CD14-positive monocyte (primary cell): ENCODE data around the gene CLC. TPM values are rescaled to one million over a fixed set of nuclear protein-coding genes. Genes with fewer than 3 reads are reported as not detected.

Experiments used
- DNase-seq, 3 donors: peaks; one replicate each; pipeline ENCODE4 v3.0.0-alpha.2; 2011 to 2022
- H2AFZ ChIP-seq: 2 replicates; pipeline ENCODE4 v1.6.0; 2012; ENCODE audit warnings: mild to moderate bottlenecking, low read depth, low read length, inconsistent platforms; ENCODE audit not compliant: insufficient read depth, poor library complexity, severe bottlenecking
- H3K27ac ChIP-seq, 2 donors: 1 replicate in 1 of 2; 2 replicates in 1 of 2; pipeline ENCODE4 v1.5.1; 2012 to 2013; ENCODE audit warnings: low read length in 2 of 2, control low read depth in 1 of 2, inconsistent platforms in 1 of 2, low read depth in 1 of 2, mild to moderate bottlenecking in 1 of 2
- H3K27me3 ChIP-seq, 2 donors: one replicate each; pipeline versions ENCODE4 v1.6.0 to v1.6.1; 2011 to 2013; ENCODE audit warnings: low read length in 2 of 2; ENCODE audit not compliant: control insufficient read depth in 2 of 2, insufficient read depth in 2 of 2
- H3K36me3 ChIP-seq, 2 donors: replicated peaks in 1 of 2; 1 replicate in 1 of 2; 2 replicates in 1 of 2; pipeline versions ENCODE4 v1.5.1 to v1.6.1; 2012 to 2013; ENCODE audit warnings: low read length in 2 of 2, control low read depth in 1 of 2, inconsistent platforms in 1 of 2, mild to moderate bottlenecking in 1 of 2; ENCODE audit not compliant: insufficient read depth in 2 of 2, control insufficient read depth in 1 of 2
- H3K4me1 ChIP-seq, 2 donors: 1 replicate in 1 of 2; 2 replicates in 1 of 2; pipeline versions ENCODE4 v1.5.1 to v1.6.1; 2012 to 2013; ENCODE audit warnings: low read length in 2 of 2, control low read depth in 1 of 2, inconsistent platforms in 1 of 2, mild to moderate bottlenecking in 1 of 2, moderate library complexity in 1 of 2; ENCODE audit not compliant: insufficient read depth in 2 of 2, control insufficient read depth in 1 of 2
- H3K4me2 ChIP-seq: replicated peaks from 2 replicates; pipeline ENCODE3; 2012; ENCODE audit warnings: low read length, moderate library complexity, mild to moderate bottlenecking; ENCODE audit not compliant: poor library complexity, severe bottlenecking; ENCODE audit errors: extremely low read depth
- H3K4me3 ChIP-seq, 3 experiments: fragments of 200-600 bp in 1 of 3; sonication (generic) in 1 of 3; replicated peaks in 1 of 3; 1 replicate in 2 of 3; 2 replicates in 1 of 3; pipeline ENCODE4 v1.5.1; 2011 to 2013; ENCODE audit warnings: low read length in 3 of 3, mild to moderate bottlenecking in 3 of 3, control low read depth in 2 of 3, low read depth in 2 of 3, inconsistent platforms in 1 of 3, moderate library complexity in 1 of 3
- H3K79me2 ChIP-seq: 2 replicates; pipeline ENCODE4 v1.6.0; 2012; ENCODE audit warnings: mild to moderate bottlenecking, control low read depth, inconsistent platforms, low read length, moderate library complexity; ENCODE audit not compliant: insufficient read depth
- H3K9ac ChIP-seq: 2 replicates; pipeline ENCODE4 v1.6.0; 2017; ENCODE audit warnings: low read length, mild to moderate bottlenecking; ENCODE audit not compliant: insufficient read depth, poor library complexity, severe bottlenecking
- H3K9me3 ChIP-seq, 2 donors: replicated peaks in 1 of 2; 1 replicate in 1 of 2; 2 replicates in 1 of 2; pipeline versions ENCODE4 v1.5.1 to v1.6.1; 2012 to 2013; ENCODE audit warnings: low read length in 2 of 2, control low read depth in 1 of 2; ENCODE audit not compliant: control insufficient read depth in 1 of 2, insufficient read depth in 1 of 2
- H4K20me1 ChIP-seq: 2 replicates; pipeline ENCODE4 v1.6.0; 2012; ENCODE audit warnings: mild to moderate bottlenecking, low read length, control low read depth, moderate library complexity; ENCODE audit not compliant: insufficient read depth
- H3K27ac Mint-ChIP-seq, 7 donors: one replicate each; pipeline ENCODE4 v1.8.0; 2020; ENCODE audit warnings: mild to moderate bottlenecking in 7 of 7, mixed read lengths in 7 of 7, moderate library complexity in 6 of 7, inconsistent platforms in 2 of 7
- H3K27me3 Mint-ChIP-seq, 3 donors: one replicate each; pipeline ENCODE4 v1.8.0; 2021 to 2022; ENCODE audit warnings: low read depth in 3 of 3, mild to moderate bottlenecking in 3 of 3, mixed read lengths in 3 of 3, moderate library complexity in 3 of 3, inconsistent platforms in 1 of 3
- H3K36me3 Mint-ChIP-seq, 2 donors: one replicate each; pipeline ENCODE4 v1.8.0; 2020; ENCODE audit warnings: mixed read lengths in 2 of 2, inconsistent platforms in 1 of 2, mild to moderate bottlenecking in 1 of 2
- H3K4me1 Mint-ChIP-seq: one replicate; pipeline ENCODE4 v1.8.0; 2020; ENCODE audit warnings: mild to moderate bottlenecking, mixed read lengths
- H3K4me3 Mint-ChIP-seq, 2 donors: one replicate each; pipeline ENCODE4 v1.8.0; 2020; ENCODE audit warnings: mild to moderate bottlenecking in 2 of 2, mixed read lengths in 2 of 2, moderate library complexity in 1 of 2
- H3K9me3 Mint-ChIP-seq, 7 donors: one replicate each; pipeline ENCODE4 v1.8.0; 2020 to 2022; ENCODE audit warnings: mixed read lengths in 7 of 7, mild to moderate bottlenecking in 6 of 7, moderate library complexity in 6 of 7, inconsistent platforms in 2 of 7
- CTCF ChIP-seq: fragments of 200-600 bp; IDR thresholded peaks from one replicate; pipeline ENCODE4 v1.8.0; 2022; ENCODE audit warnings: antibody characterized with exemption, mild to moderate bottlenecking
- WGBS: methylation state at CpG from one replicate; pipeline ENCODE4 v1.1.5; 2013; ENCODE audit warnings: missing lambda C conversion rate; ENCODE audit not compliant: insufficient coverage; 5-methylcytosine and 5-hydroxymethylcytosine counted together
- intact Hi-C, 2 donors: fragments of 100-400 bp; cut with micrococcal nuclease; formaldehyde crosslinking; loops; one replicate each; pipeline versions ENCODE4 v1.15.0 to v1.15.1; 2023
- polyA plus RNA-seq, 3 donors: library from polyadenylated mRNA; depleted of rRNA in 1 of 3; unstranded in 2 of 3; stranded (reverse) in 1 of 3; fragments of 300-500 nt in 2 of 3; fragments of >200 nt in 1 of 3; fragmentation: Illumina TruSeq in 2 of 3; gene quantifications; 1 replicate in 2 of 3; 2 replicates in 1 of 3; pipeline ENCODE4 v1.2.3, GENCODE V29; 2012 to 2021

The CLC gene
- polyA plus RNA-seq, 3 donors: 0.82 to 1.9 TPM; not detected in 1

- Histone ChIP-seq H3K9ac (no peak overlapping the region), H3K9me3 (no peaks in the 10 kb centered on the region), H4K20me1 (no peaks in the 10 kb centered on the region), H2AFZ (no peak overlapping the region), H3K4me3 (no peak overlapping the region), H3K4me2 (no peak overlapping the region), H3K79me2 (no peaks in the 10 kb centered on the region), H3K4me1 (no peaks in the 10 kb centered on the region), H3K27ac (no peak overlapping the region), H3K36me3 (no peaks in the 10 kb centered on the region), H3K27me3 (no peaks in the 10 kb centered on the region)
- intact Hi-C loops: no loop called here
- Mint-ChIP-seq H3K4me3 (no peak overlapping the region), H3K9me3 (peaks cover 0 to 3% (median 0%) of the 10 kb centered on the region in 7 donors), H3K27ac (peak overlapping the region in 1 of 7 donors; percentile 20), H3K36me3 (no peaks in the 10 kb centered on the region), H3K27me3 (peaks cover 2 to 7% (median 3%) of the 10 kb centered on the region in 3 donors), H3K4me1 (peaks cover 2% of the 10 kb centered on the region)
- DNase-seq: no peak
- 89% methylated on average over 6 of the region's 6 CpGs for WGBS
- TF ChIP-seq CTCF: no peak
Observed at GRCh38 chr19:39708594-39708993, 29.2 kb downstream of the CLC start.

- Histone ChIP-seq H3K27me3 (no peaks in the 10 kb centered on the region), H3K36me3 (no peaks in the 10 kb centered on the region), H3K27ac (no peak overlapping the region), H3K4me2 (no peak overlapping the region), H3K4me1 (no peaks in the 10 kb centered on the region), H2AFZ (no peak overlapping the region), H3K4me3 (no peak overlapping the region), H4K20me1 (no peaks in the 10 kb centered on the region), H3K79me2 (no peaks in the 10 kb centered on the region), H3K9me3 (no peaks in the 10 kb centered on the region), H3K9ac (no peak overlapping the region)
- Mint-ChIP-seq H3K36me3 (no peaks in the 10 kb centered on the region), H3K27me3 (peaks cover 3 to 7% (median 3%) of the 10 kb centered on the region in 3 donors), H3K27ac (no peak overlapping the region), H3K4me3 (no peak overlapping the region), H3K9me3 (peaks cover 0 to 3% (median 0%) of the 10 kb centered on the region in 7 donors), H3K4me1 (peaks cover 2% of the 10 kb centered on the region)
- no peak for DNase-seq
- no peak for TF ChIP-seq CTCF
- WGBS: 69% methylated on average over 3 of the region's 8 CpGs
- intact Hi-C loops: no loop called here
Observed at GRCh38 chr19:39705578-39706188, 32.1 kb downstream of the CLC start.
